Lung microvascular endothelial cell (primary cell): ENCODE results near the gene GPR148. TPM values are rescaled to one million over a fixed set of nuclear protein-coding genes. Genes with fewer than 3 reads are reported as not detected.
"Not testable (repeated sequence)": the region's sequence is repeated elsewhere in the genome, so short reads cannot be mapped to it uniquely, and the experiment has no call there.

Experiments
- DNase-seq, 2 donors: peaks; one replicate each; pipeline versions ENCODE4 v3.0.0 to v3.0.0-alpha.2; 2010; ENCODE audit warnings: low read depth in 2 of 2
- total RNA-seq: library from RNA; depleted of rRNA; stranded (reverse); fragments of >200 nt; gene quantifications from 2 replicates; pipeline ENCODE4 v1.2.1, GENCODE V29; 2014

The GPR148 gene
- total RNA-seq: not detected in 2 replicates

- DNase-seq: no peak
Measured at GRCh38 chr2:130728549-130729316, at the start of gene GPR148. GPR148 (plus strand) TSS chr2:130729070; CDS start chr2:130729152, 82 bp downstream.

- DNase-seq: not testable (repeated sequence)
Measured at GRCh38 chr2:130692041-130692770, 36.7 kb upstream of the GPR148 start.

- DNase-seq: peak; percentile 3 to 54
Measured at GRCh38 chr2:130693474-130693873, 35.4 kb upstream of the GPR148 start.

- DNase-seq: not testable (repeated sequence)
Measured at GRCh38 chr2:130703250-130703649, 25.6 kb upstream of the GPR148 start.

- DNase-seq: not testable (repeated sequence)
Measured at GRCh38 chr2:130714795-130715194, 14.1 kb upstream of the GPR148 start.

GRCh38 chr2:130720036-130720435 is 8.8 kb upstream of the GPR148 start:
- no peak for DNase-seq

GRCh38 chr2:130720528-130720927 is 8.3 kb upstream of the GPR148 start:
- DNase-seq: no peak

- DNase-seq: no peak
Measured at GRCh38 chr2:130724455-130724854, 4.4 kb upstream of the GPR148 start.

GRCh38 chr2:130726614-130727180 is 2.2 kb upstream of the GPR148 start:
- no peak for DNase-seq

GRCh38 chr2:130727286-130727924 is 1.5 kb upstream of the GPR148 start:
- peak; percentile 74 to 88 for DNase-seq

GRCh38 chr2:130728007-130728454 is 839 bp upstream of the GPR148 start:
- DNase-seq: peak in 1 of 2 donors; percentile 7

- DNase-seq: no peak
Measured at GRCh38 chr2:130729322-130730299, 741 bp downstream of the GPR148 start.

GRCh38 chr2:130732257-130732656 is 3.4 kb downstream of the GPR148 start:
- DNase-seq: not testable (repeated sequence)

- no peak for DNase-seq
Measured at GRCh38 chr2:130735200-130735599, 6.3 kb downstream of the GPR148 start.

- DNase-seq: no peak
Measured at GRCh38 chr2:130736487-130736886, 7.6 kb downstream of the GPR148 start.

GRCh38 chr2:130737592-130737991 is 8.7 kb downstream of the GPR148 start:
- no peak for DNase-seq

GRCh38 chr2:130740671-130741070 is 11.8 kb downstream of the GPR148 start:
- no peak for DNase-seq

GRCh38 chr2:130743278-130743677 is 14.4 kb downstream of the GPR148 start:
- no peak for DNase-seq

GRCh38 chr2:130744287-130745117 is 15.6 kb downstream of the GPR148 start:
- DNase-seq: no peak

GRCh38 chr2:130749078-130749477 is 20.2 kb downstream of the GPR148 start:
- DNase-seq: no peak
